Raji (cell line): ENCODE data around the gene BLOC1S3.

Source experiments
- POLR2A ChIP-seq: IDR thresholded peaks from 2 replicates; pipeline ENCODE4 v1.6.1; 2011; ENCODE audit warnings: low read depth, low read length, control low read depth; ENCODE audit not compliant: insufficient read depth

The BLOC1S3 gene

GRCh38 chr19:45142016-45142725 is 36.4 kb upstream of the BLOC1S3 start:
- no peak for TF ChIP-seq POLR2A

GRCh38 chr19:45142726-45143110 is 35.9 kb upstream of the BLOC1S3 start:
- TF ChIP-seq POLR2A: no peak

DNA sequence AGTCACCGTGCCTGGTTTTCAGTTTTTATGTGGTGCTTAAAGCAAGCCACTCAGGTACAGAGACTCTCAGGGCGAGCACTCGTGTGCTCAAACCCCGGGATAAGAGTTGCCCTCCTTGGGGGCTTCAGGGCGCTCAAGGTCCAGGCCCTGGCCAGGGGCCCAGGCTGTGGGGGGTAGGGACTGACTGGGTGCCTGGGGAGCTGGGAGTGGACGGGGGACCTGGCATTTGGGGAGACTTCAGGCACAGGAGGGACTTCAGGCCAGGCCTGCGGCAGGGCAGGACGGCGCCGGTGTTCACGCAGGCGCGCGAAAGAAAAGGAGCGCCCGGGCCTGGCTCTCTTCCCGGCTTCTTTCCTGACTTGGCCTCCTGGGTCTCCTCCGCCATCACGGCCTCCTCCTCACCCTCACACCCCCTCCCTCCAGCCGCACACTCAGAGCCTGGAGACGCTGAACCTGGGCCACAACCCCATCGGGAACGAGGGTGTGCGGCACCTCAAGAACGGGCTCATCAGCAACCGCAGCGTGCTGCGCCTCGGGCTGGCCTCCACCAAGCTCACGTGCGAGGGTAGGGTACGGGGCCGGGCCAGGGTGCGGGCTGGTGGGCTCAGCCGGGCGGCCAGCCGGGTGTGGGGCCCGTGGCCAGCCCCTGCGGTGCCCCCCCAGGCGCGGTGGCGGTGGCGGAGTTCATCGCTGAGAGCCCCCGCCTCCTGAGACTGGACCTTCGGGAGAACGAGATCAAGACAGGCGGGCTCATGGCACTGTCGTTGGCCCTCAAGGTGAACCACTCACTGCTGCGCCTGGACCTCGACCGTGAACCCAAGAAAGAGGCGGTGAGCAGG is 33.9 kb upstream of the BLOC1S3 start:
- no peak for TF ChIP-seq POLR2A

- TF ChIP-seq POLR2A: no peak
These were observed 33.1 kb upstream of the BLOC1S3 start for GRCh38 chr19:45145270-45146189.

DNA sequence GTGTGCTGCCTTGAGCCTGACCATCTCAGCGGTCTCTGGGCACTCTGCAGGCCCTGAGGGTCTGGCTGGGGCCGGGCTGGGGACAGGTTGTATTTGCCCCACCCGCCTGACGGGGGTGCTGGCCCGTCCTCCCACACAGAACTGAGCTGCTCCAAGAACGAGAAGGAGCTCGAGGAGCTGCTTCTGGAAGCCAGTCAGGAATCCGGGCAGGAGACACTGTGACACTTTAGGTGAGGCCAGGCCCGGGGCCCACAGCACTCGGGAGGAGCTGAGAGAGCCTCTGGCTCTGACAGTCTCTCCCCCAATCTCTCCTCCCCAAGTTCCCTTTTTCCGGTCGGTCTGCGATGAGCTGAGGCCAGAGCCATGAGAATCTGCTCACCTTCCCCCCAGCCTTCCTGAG is 32.3 kb upstream of the BLOC1S3 start:
- TF ChIP-seq POLR2A: no peak

GRCh38 chr19:45146741-45147205 is 31.8 kb upstream of the BLOC1S3 start:
- TF ChIP-seq POLR2A: no peak

DNA sequence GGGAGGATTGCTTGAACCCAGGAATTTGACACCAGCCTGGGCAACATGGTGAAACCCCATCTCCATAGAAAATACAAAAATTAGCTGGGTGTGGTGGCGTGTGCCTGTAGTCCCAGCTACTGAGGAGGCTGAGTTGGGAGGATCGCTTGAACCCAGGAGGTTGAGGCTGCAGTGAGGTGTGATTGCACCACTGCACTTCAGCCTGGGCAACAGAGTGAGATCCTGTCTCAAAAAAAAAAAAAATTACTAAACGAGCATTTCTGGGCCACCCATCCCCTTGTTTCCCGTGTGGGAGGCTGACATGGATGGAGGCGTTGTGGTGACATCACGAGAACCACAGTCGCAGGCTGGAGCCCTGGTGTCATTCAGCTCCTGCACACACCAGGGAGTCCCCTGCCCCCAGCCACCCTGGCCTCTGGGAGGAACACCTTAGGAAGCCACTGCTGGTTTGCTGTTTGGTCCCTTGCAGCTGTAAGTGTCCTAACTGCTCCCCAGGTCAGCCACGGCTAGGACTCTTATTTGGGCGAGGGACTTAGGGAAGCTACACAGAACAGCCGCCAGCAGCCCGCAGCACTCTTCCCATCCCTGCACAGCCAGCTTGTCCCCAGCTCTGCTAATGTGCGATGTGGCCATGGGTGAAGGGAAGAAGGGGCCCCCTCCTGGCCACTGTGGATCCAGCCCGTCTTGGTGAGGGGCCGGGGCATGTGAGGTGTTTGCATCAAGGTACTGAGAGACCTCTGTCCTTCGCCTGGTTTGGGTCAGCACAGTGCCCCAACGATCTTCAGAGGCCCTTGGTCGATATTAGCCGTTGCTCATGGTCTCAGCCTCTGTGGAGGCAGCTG is 30.5 kb upstream of the BLOC1S3 start:
- TF ChIP-seq POLR2A: no peak

DNA sequence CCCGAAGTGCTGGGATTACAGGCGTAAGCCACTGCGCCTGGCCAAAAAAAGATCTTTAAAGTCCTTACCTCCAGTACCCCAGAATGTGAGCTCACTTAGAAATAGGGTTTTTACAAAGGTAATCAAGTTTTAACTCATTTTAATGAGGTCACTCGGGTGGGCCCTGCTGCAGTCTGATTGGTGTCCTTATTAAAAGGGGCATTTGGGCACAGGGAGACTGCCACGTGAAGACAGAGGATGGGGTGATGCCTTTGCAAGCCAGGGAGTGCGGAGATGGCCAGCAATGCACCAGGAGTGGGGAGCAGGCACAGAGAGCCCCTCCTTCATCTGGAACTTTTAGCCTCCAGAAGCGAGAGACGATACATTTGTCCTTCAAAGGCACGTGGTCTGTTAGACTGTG is 29.5 kb upstream of the BLOC1S3 start:
- no peak for TF ChIP-seq POLR2A

GRCh38 chr19:45150180-45150579 is 28.4 kb upstream of the BLOC1S3 start:
- no peak for TF ChIP-seq POLR2A

GRCh38 chr19:45150751-45151281 is 27.8 kb upstream of the BLOC1S3 start:
- TF ChIP-seq POLR2A: no peak

GRCh38 chr19:45151320-45151719 is 27.3 kb upstream of the BLOC1S3 start:
- TF ChIP-seq POLR2A: no peak

- TF ChIP-seq POLR2A: no peak
These were observed 26.6 kb upstream of the BLOC1S3 start for GRCh38 chr19:45151821-45152503.

DNA sequence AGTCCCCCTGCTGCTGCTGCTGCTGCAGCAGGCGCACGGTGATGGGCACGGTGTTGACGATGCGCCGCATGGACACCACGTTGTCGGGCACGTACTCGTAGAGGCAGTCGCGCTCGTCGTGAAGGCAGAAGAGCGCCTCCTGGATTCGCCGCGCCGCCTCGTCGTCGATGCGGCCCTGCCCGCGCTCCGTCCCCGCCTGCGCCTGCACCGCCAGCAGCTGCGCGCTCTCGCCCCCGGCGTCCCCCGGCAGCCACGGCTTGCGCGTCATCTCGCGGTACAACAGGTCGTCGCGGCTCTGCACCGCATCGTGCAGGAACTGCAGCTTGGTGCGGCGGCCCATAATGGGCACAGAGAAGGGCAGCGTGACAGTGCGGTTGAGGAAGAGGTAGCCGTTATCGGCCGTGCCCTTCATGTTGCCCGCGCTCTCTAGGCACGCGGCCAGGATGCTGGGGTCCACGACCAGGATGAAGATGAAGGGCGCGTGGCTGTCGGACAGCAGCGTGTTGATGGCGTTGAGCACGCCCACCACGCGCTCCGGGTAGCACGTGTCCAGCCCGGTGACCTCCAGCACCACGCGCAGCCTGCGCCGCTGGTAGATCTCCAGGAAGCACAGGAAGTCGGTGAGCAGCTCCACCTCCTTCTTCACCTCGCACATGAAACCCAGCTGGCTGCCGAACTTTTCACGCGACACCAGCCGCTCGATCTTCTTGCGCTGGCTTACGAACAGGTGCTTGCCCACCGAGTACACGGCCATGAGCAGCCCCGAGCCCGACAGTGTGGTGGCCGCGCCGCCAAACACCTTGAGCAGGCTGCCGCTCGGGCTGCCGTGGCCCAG is 25.9 kb upstream of the BLOC1S3 start:
- TF ChIP-seq POLR2A: no peak
